Mesothelial cell of epicardium (in vitro differentiated cells): Measurements from ENCODE around the gene TOMM40. TPM values are rescaled to one million over a fixed set of nuclear protein-coding genes. Genes with fewer than 3 reads are reported as not detected.
"Not testable (repeated sequence)": the region's sequence is repeated elsewhere in the genome, so short reads cannot be mapped to it uniquely, and the experiment has no call there.

Experiments used
- DNase-seq, 2 experiments: peaks; one replicate each; pipeline ENCODE4 v3.0.0; 2021; ENCODE audit warnings: low spot score in 2 of 2; ENCODE audit not compliant: unreplicated experiment in 2 of 2
- H3K27ac Mint-ChIP-seq: 2 replicates; pipeline ENCODE4 v1.8.0; 2021; ENCODE audit warnings: mixed read lengths
- H3K27me3 Mint-ChIP-seq: 2 replicates; pipeline ENCODE4 v1.8.0; 2021; ENCODE audit warnings: low read depth, mixed read lengths
- H3K36me3 Mint-ChIP-seq: 2 replicates; pipeline ENCODE4 v1.8.0; 2021; ENCODE audit warnings: mixed read lengths
- H3K4me1 Mint-ChIP-seq: 2 replicates; pipeline ENCODE4 v1.8.0; 2021; ENCODE audit warnings: mixed read lengths
- H3K4me3 Mint-ChIP-seq: 2 replicates; pipeline ENCODE4 v1.8.0; 2021; ENCODE audit warnings: mild to moderate bottlenecking, moderate library complexity, mixed read lengths
- H3K9me3 Mint-ChIP-seq: 2 replicates; pipeline ENCODE4 v1.8.0; 2021; ENCODE audit warnings: mixed read lengths
- CTCF ChIP-seq: fragments of 200-600 bp; sonication (generic); IDR thresholded peaks from one replicate; pipeline ENCODE4 v1.5.0; 2021; ENCODE audit warnings: antibody characterized with exemption; ENCODE audit not compliant: unreplicated experiment
- total RNA-seq: library from RNA; stranded (reverse); gene quantifications from 3 replicates; pipeline ENCODE4 v1.2.1, GENCODE V29; 2021

TOMM40 gene
- total RNA-seq, 1 donor from 2014 or later: 47.8 TPM

- H3K9me3 Mint-ChIP-seq: no peaks in the 10 kb centered on the region
- no peaks in the 10 kb centered on the region for H3K27me3 Mint-ChIP-seq
- no peak overlapping the region for H3K27ac Mint-ChIP-seq
- H3K36me3 Mint-ChIP-seq: peaks cover 34% of the 10 kb centered on the region
- TF ChIP-seq CTCF: no peak
- H3K4me1 Mint-ChIP-seq: peaks cover 32% of the 10 kb centered on the region
- H3K4me3 Mint-ChIP-seq: no peak overlapping the region
- no peak for DNase-seq
Measured at GRCh38 chr19:44887648-44888047, 3.4 kb upstream of the TOMM40 start.

GRCh38 chr19:44888335-44888734 lies 2.7 kb upstream of the TOMM40 start:
- H3K27me3 Mint-ChIP-seq, H3K27ac Mint-ChIP-seq, H3K4me3 Mint-ChIP-seq, H3K9me3 Mint-ChIP-seq, DNase-seq: not testable (repeated sequence)
- Mint-ChIP-seq H3K4me1 (peaks cover 34% of the 10 kb centered on the region), H3K36me3 (peaks cover 34% of the 10 kb centered on the region)

DNA sequence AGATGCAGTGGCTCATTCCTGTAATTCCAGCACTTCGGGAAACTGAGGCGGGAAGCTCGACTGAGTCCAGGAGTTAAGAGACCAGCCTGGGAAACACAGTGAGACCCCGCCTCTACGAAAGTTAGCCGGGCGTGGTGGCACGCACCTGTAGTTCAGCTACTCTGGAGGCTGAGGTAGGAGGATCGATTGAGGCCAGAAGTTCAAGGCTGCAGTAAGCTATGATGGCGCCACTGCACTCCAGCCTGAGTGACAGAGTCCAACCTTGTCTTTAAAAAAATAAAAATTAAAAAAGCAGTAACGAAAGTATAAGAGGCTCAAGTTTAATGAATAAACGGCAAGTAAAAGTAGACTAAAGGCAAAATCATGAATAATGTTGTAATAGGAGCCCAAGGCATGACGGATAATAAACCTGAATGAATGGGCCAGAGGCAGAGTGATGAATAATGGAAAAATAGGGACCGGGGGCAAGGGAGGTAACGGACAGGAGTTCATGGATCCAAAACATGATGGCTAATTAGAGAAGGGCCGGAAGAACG lies 1.2 kb upstream of the TOMM40 start:
- H3K4me1 Mint-ChIP-seq: peaks cover 24% of the 10 kb centered on the region

GRCh38 chr19:44890366-44891015 lies 563 bp upstream of the TOMM40 start:
- H3K27ac Mint-ChIP-seq: peak overlapping the region; percentile 93
- peak in 1 of 2 experiments; percentile 99 for DNase-seq
- H3K9me3 Mint-ChIP-seq: no peaks in the 10 kb centered on the region
- peaks cover 21% of the 10 kb centered on the region for H3K4me1 Mint-ChIP-seq
- H3K4me3 Mint-ChIP-seq: peak overlapping the region; percentile 65
- H3K27me3 Mint-ChIP-seq: no peaks in the 10 kb centered on the region
- TF ChIP-seq CTCF: no peak
- H3K36me3 Mint-ChIP-seq: peaks cover 33% of the 10 kb centered on the region

More for the DNA sequence above, 1.2 kb upstream of the TOMM40 start:
- no peak for TF ChIP-seq CTCF
- Mint-ChIP-seq H3K27me3 (no peaks in the 10 kb centered on the region), H3K27ac (peak overlapping the region; percentile 93), H3K36me3 (peaks cover 32% of the 10 kb centered on the region), H3K9me3 (no peaks in the 10 kb centered on the region), H3K4me3 (peak overlapping the region; percentile 65)
- DNase-seq: no peak

GRCh38 chr19:44892932-44893331 lies 1.9 kb downstream of the TOMM40 start:
- no peak for TF ChIP-seq CTCF
- peaks cover 30% of the 10 kb centered on the region for H3K36me3 Mint-ChIP-seq
- peak overlapping the region; percentile 14 for H3K27ac Mint-ChIP-seq

GRCh38 chr19:44893332-44894051 lies 2.4 kb downstream of the TOMM40 start:
- peak overlapping the region; percentile 80 for H3K4me3 Mint-ChIP-seq
- no peak overlapping the region for H3K27ac Mint-ChIP-seq

More at GRCh38 chr19:44892932-44893331, 1.9 kb downstream of the TOMM40 start:
- no peaks in the 10 kb centered on the region for H3K27me3 Mint-ChIP-seq
- H3K4me3 Mint-ChIP-seq: peak overlapping the region; percentile 80
- DNase-seq: no peak
- peaks cover 19% of the 10 kb centered on the region for H3K4me1 Mint-ChIP-seq
- no peaks in the 10 kb centered on the region for H3K9me3 Mint-ChIP-seq

More at GRCh38 chr19:44893332-44894051, 2.4 kb downstream of the TOMM40 start:
- Mint-ChIP-seq H3K4me1 (peaks cover 19% of the 10 kb centered on the region), H3K9me3 (no peaks in the 10 kb centered on the region), H3K36me3 (peaks cover 26% of the 10 kb centered on the region), H3K27me3 (no peaks in the 10 kb centered on the region)
- no peak for TF ChIP-seq CTCF
- no peak for DNase-seq
